GM12891 (cell line): ENCODE measurements around the gene NBL1.

Source experiments
- POLR2A ChIP-seq: IDR thresholded peaks from 2 replicates; pipeline ENCODE4 v1.6.1; 2011; ENCODE audit warnings: low read depth, low read length, control low read depth
- POLR2AphosphoS5 ChIP-seq: IDR thresholded peaks from 2 replicates; pipeline ENCODE4 v1.6.1; 2011; ENCODE audit warnings: low read depth, low read length, control low read depth

DNA sequence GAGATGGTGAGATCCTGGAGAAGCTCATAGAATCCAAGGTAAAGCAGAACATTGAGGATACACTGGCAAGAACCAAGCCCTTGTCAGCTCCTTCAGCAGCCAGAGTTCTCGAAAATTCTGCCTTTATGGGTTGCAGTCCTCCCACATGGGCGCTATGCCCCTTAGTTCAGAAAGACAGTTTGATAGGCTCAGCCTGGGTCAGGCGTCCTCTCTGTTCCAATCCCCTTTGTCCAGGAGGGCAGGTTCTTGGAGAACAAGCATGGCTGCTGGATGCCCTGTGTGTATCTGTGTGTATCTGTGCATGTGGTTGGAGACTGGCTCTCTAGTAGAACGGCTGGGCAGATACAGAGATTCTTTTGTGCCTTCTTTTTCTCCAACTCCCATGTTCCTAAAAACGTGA is 8.0 kb upstream of the NBL1 start:
- TF ChIP-seq POLR2A (no peak), POLR2AphosphoS5 (no peak)
